Mesenchymal stem cell (in vitro differentiated cells and primary cell): ENCODE measurements around the gene MAVS.

Source experiments
- DNase-seq: peaks from one replicate; pipeline ENCODE4 v3.0.0-alpha.2; 2013
- H2AFZ ChIP-seq: one replicate; pipeline ENCODE4 v1.6.1; 2013; ENCODE audit warnings: low read depth, mild to moderate bottlenecking, control low read depth, inconsistent platforms, low read length, moderate library complexity
- H2AK5ac ChIP-seq: 2 replicates; pipeline ENCODE4 v1.6.1; 2013; ENCODE audit warnings: low read length, moderate library complexity, mild to moderate bottlenecking, inconsistent platforms; ENCODE audit not compliant: severe bottlenecking
- H2BK120ac ChIP-seq: one replicate; pipeline ENCODE4 v1.6.1; 2013; ENCODE audit warnings: low read depth, mild to moderate bottlenecking, inconsistent platforms, low read length, moderate library complexity
- H2BK12ac ChIP-seq, 2 experiments: one replicate each; pipeline ENCODE4 v1.6.1; 2013; ENCODE audit warnings: inconsistent platforms in 2 of 2, low read length in 2 of 2, mild to moderate bottlenecking in 2 of 2, moderate library complexity in 2 of 2, control low read depth in 1 of 2
- H2BK15ac ChIP-seq: one replicate; pipeline ENCODE4 v1.6.1; 2013; ENCODE audit warnings: mild to moderate bottlenecking, low read depth, inconsistent platforms; ENCODE audit not compliant: poor library complexity, severe bottlenecking
- H2BK5ac ChIP-seq: 2 replicates; pipeline ENCODE4 v1.6.1; 2013; ENCODE audit warnings: low read depth, mild to moderate bottlenecking, low read length, control low read depth, inconsistent platforms; ENCODE audit not compliant: poor library complexity, severe bottlenecking
- H3K14ac ChIP-seq, 2 experiments: one replicate each; pipeline ENCODE4 v1.6.1; 2013; ENCODE audit warnings: inconsistent platforms in 2 of 2, low read length in 2 of 2, control low read depth in 1 of 2, mild to moderate bottlenecking in 1 of 2, moderate library complexity in 1 of 2
- H3K18ac ChIP-seq, 2 experiments: one replicate each; pipeline ENCODE4 v1.6.1; 2013; ENCODE audit warnings: inconsistent platforms in 2 of 2, low read length in 2 of 2, control low read depth in 1 of 2, low read depth in 1 of 2, mild to moderate bottlenecking in 1 of 2
- H3K23ac ChIP-seq, 2 experiments: one replicate each; pipeline ENCODE4 v1.6.1; 2013; ENCODE audit warnings: inconsistent platforms in 2 of 2, low read length in 2 of 2, mild to moderate bottlenecking in 2 of 2, moderate library complexity in 2 of 2, control low read depth in 1 of 2
- H3K27ac ChIP-seq: 2 replicates; pipeline ENCODE4 v1.5.1; 2013; ENCODE audit warnings: mild to moderate bottlenecking, moderate library complexity, low read length, control low read depth, inconsistent platforms; ENCODE audit not compliant: poor library complexity, severe bottlenecking
- H3K27me3 ChIP-seq, 2 experiments: 2 replicates each; pipeline versions ENCODE4 v1.6.1 to v1.7.0; 2013; ENCODE audit warnings: low read length in 2 of 2, mild to moderate bottlenecking in 2 of 2, moderate library complexity in 2 of 2, control low read depth in 1 of 2, inconsistent platforms in 1 of 2; ENCODE audit not compliant: control insufficient read depth in 1 of 2, insufficient read depth in 1 of 2
- H3K36me3 ChIP-seq, 2 experiments: 2 replicates each; pipeline versions ENCODE4 v1.6.1 to v1.7.0; 2013; ENCODE audit warnings: low read length in 2 of 2, control low read depth in 1 of 2, inconsistent platforms in 1 of 2, low read depth in 1 of 2, mild to moderate bottlenecking in 1 of 2; ENCODE audit not compliant: insufficient read depth in 2 of 2, control insufficient read depth in 1 of 2
- H3K4ac ChIP-seq, 2 experiments: one replicate each; pipeline ENCODE4 v1.6.1; 2013; ENCODE audit warnings: inconsistent platforms in 2 of 2, low read length in 2 of 2, mild to moderate bottlenecking in 2 of 2, moderate library complexity in 2 of 2, control low read depth in 1 of 2, low read depth in 1 of 2
- H3K4me1 ChIP-seq: 2 replicates; pipeline ENCODE4 v1.6.1; 2013; ENCODE audit warnings: low read depth, low read length, control low read depth; ENCODE audit not compliant: control insufficient read depth, insufficient read depth
- H3K4me2 ChIP-seq: 2 replicates; pipeline ENCODE4 v1.6.1; 2013; ENCODE audit warnings: low read length, mild to moderate bottlenecking, inconsistent platforms; ENCODE audit not compliant: poor library complexity, severe bottlenecking
- H3K4me3 ChIP-seq, 2 experiments: 2 replicates each; pipeline versions ENCODE4 v1.5.1 to v1.7.0; 2013; ENCODE audit warnings: low read length in 2 of 2, mild to moderate bottlenecking in 2 of 2, control low read depth in 1 of 2, low read depth in 1 of 2; ENCODE audit not compliant: insufficient read depth in 1 of 2
- H3K79me1 ChIP-seq: replicated peaks from 2 replicates; pipeline ENCODE4 v1.6.1; 2013; ENCODE audit warnings: mild to moderate bottlenecking, control low read depth, low read length, inconsistent platforms; ENCODE audit not compliant: poor library complexity, severe bottlenecking
- H3K9ac ChIP-seq: 2 replicates; pipeline ENCODE4 v1.7.0; 2013; ENCODE audit warnings: mild to moderate bottlenecking, low read length, moderate library complexity
- H3K9me3 ChIP-seq: 2 replicates; pipeline ENCODE4 v1.7.0; 2013; ENCODE audit warnings: mild to moderate bottlenecking, low read length; ENCODE audit not compliant: control insufficient read depth
- H4K8ac ChIP-seq: one replicate; pipeline ENCODE4 v1.6.1; 2013; ENCODE audit warnings: inconsistent platforms, mild to moderate bottlenecking, low read length, moderate library complexity
- H4K91ac ChIP-seq: one replicate; pipeline ENCODE4 v1.6.1; 2013; ENCODE audit warnings: mild to moderate bottlenecking, low read length, inconsistent platforms
- WGBS: methylation state at CpG from one replicate; pipeline ENCODE4 v1.1.7; 2013; ENCODE audit warnings: mixed read lengths; 5-methylcytosine and 5-hydroxymethylcytosine counted together

Gene MAVS

GRCh38 chr20:3857405-3857804 is 10.8 kb downstream of the MAVS start:
- no peak overlapping the region for H2BK5ac ChIP-seq
- H3K4me3 ChIP-seq: no peak overlapping the region
- no peak overlapping the region for H3K14ac ChIP-seq
- no peak overlapping the region for H2BK120ac ChIP-seq
- no peak overlapping the region for H3K4me2 ChIP-seq
- WGBS: 93% methylated on average over 14 of the region's 14 CpGs
- H3K9me3 ChIP-seq: no peaks in the 10 kb centered on the region
- H3K79me1 ChIP-seq: peaks cover 41% of the 10 kb centered on the region
- no peak overlapping the region for H3K27ac ChIP-seq
- no peak overlapping the region for H3K18ac ChIP-seq
- no peak overlapping the region for H4K91ac ChIP-seq
- H2BK12ac ChIP-seq: no peak overlapping the region
- no peak overlapping the region for H2BK15ac ChIP-seq
- H2AK5ac ChIP-seq: no peak overlapping the region
- no peak overlapping the region for H3K23ac ChIP-seq
- H3K9ac ChIP-seq: no peak overlapping the region
- H3K4me1 ChIP-seq: no peaks in the 10 kb centered on the region
- H3K27me3 ChIP-seq: no peaks in the 10 kb centered on the region
- no peak overlapping the region for H4K8ac ChIP-seq
- DNase-seq: no peak
- H2AFZ ChIP-seq: no peak overlapping the region
- no peak overlapping the region for H3K4ac ChIP-seq
- H3K36me3 ChIP-seq: peaks cover 64 to 76% of the 10 kb centered on the region in 2 experiments

- no peak overlapping the region for H2BK5ac ChIP-seq
- no peak overlapping the region for H2BK120ac ChIP-seq
- H3K14ac ChIP-seq: no peak overlapping the region
- no peak overlapping the region for H3K23ac ChIP-seq
- no peaks in the 10 kb centered on the region for H3K9me3 ChIP-seq
- H3K27me3 ChIP-seq: no peaks in the 10 kb centered on the region
- over 99% methylated on average over 6 of the region's 6 CpGs for WGBS
- H3K79me1 ChIP-seq: peaks cover 48% of the 10 kb centered on the region
- H3K4me2 ChIP-seq: no peak overlapping the region
- H2AFZ ChIP-seq: no peak overlapping the region
- no peak overlapping the region for H3K4me3 ChIP-seq
- H3K9ac ChIP-seq: no peak overlapping the region
- no peak for DNase-seq
- H2AK5ac ChIP-seq: no peak overlapping the region
- no peak overlapping the region for H2BK15ac ChIP-seq
- H3K27ac ChIP-seq: no peak overlapping the region
- no peak overlapping the region for H3K18ac ChIP-seq
- no peak overlapping the region for H4K91ac ChIP-seq
- no peak overlapping the region for H2BK12ac ChIP-seq
- H4K8ac ChIP-seq: no peak overlapping the region
- no peaks in the 10 kb centered on the region for H3K4me1 ChIP-seq
- no peak overlapping the region for H3K4ac ChIP-seq
- peaks cover 76 to 79% of the 10 kb centered on the region in 2 experiments for H3K36me3 ChIP-seq
These were observed 12.1 kb downstream of the MAVS start for GRCh38 chr20:3858689-3859088.

GRCh38 chr20:3861191-3861590 is 14.6 kb downstream of the MAVS start:
- H3K9ac ChIP-seq: no peak overlapping the region
- H3K18ac ChIP-seq: no peak overlapping the region
- H3K14ac ChIP-seq: no peak overlapping the region
- DNase-seq: no peak
- H3K27ac ChIP-seq: no peak overlapping the region
- H3K4me1 ChIP-seq: peaks cover 3% of the 10 kb centered on the region
- H3K4ac ChIP-seq: no peak overlapping the region
- H3K79me1 ChIP-seq: peaks cover 48% of the 10 kb centered on the region
- H3K36me3 ChIP-seq: peaks cover 87 to 91% of the 10 kb centered on the region in 2 experiments
- no peak overlapping the region for H3K4me3 ChIP-seq
- H3K4me2 ChIP-seq: no peak overlapping the region
- H2BK12ac ChIP-seq: no peak overlapping the region
- H2BK120ac ChIP-seq: no peak overlapping the region
- no peaks in the 10 kb centered on the region for H3K27me3 ChIP-seq
- WGBS: 98% methylated on average over 7 of the region's 7 CpGs
- H4K91ac ChIP-seq: no peak overlapping the region
- no peak overlapping the region for H4K8ac ChIP-seq
- H2BK5ac ChIP-seq: no peak overlapping the region
- no peak overlapping the region for H2AFZ ChIP-seq
- H3K23ac ChIP-seq: no peak overlapping the region
- H2BK15ac ChIP-seq: no peak overlapping the region
- H2AK5ac ChIP-seq: no peak overlapping the region
- H3K9me3 ChIP-seq: no peaks in the 10 kb centered on the region

GRCh38 chr20:3862333-3862732 is 15.7 kb downstream of the MAVS start:
- peak overlapping the region; percentile 7 for H3K9ac ChIP-seq
- no peak overlapping the region for H3K27ac ChIP-seq
- H2BK5ac ChIP-seq: no peak overlapping the region
- no peak overlapping the region for H2AFZ ChIP-seq
- H3K4ac ChIP-seq: no peak overlapping the region
- no peak overlapping the region for H4K91ac ChIP-seq
- H3K9me3 ChIP-seq: no peaks in the 10 kb centered on the region
- H4K8ac ChIP-seq: no peak overlapping the region
- H2AK5ac ChIP-seq: no peak overlapping the region
- H2BK15ac ChIP-seq: no peak overlapping the region
- no peak overlapping the region for H3K4me3 ChIP-seq
- no peak overlapping the region for H3K18ac ChIP-seq
- H2BK120ac ChIP-seq: no peak overlapping the region
- no peaks in the 10 kb centered on the region for H3K27me3 ChIP-seq
- H3K23ac ChIP-seq: no peak overlapping the region
- H3K79me1 ChIP-seq: peaks cover 42% of the 10 kb centered on the region
- no peak overlapping the region for H2BK12ac ChIP-seq
- DNase-seq: no peak
- no peak overlapping the region for H3K14ac ChIP-seq
- H3K4me1 ChIP-seq: peaks cover 3% of the 10 kb centered on the region
- H3K4me2 ChIP-seq: no peak overlapping the region
- peaks cover 87 to 90% of the 10 kb centered on the region in 2 experiments for H3K36me3 ChIP-seq
- WGBS: 100% methylated on average over 1 of the region's 1 CpG
